Fibroblast of pulmonary artery (primary cell): Measurements from ENCODE around the gene NLRP4.

ENCODE experiments used
- DNase-seq: peaks from one replicate; pipeline ENCODE4 v3.0.0-alpha.2; 2010; ENCODE audit warnings: low read depth
- H3K4me3 ChIP-seq: replicated peaks from 2 replicates; pipeline ENCODE4 v1.5.1; 2011; ENCODE audit warnings: low read depth, mild to moderate bottlenecking, control low read depth, low read length, moderate library complexity
- CTCF ChIP-seq: IDR thresholded peaks from 2 replicates; pipeline ENCODE4 v1.5.1; 2011; ENCODE audit warnings: mild to moderate bottlenecking, control low read depth, low read length, inconsistent platforms; ENCODE audit errors: missing control alignments

NLRP4 gene

GRCh38 chr19:55855160-55855559 is 18.8 kb downstream of the NLRP4 start:
- no peak for TF ChIP-seq CTCF
- H3K4me3 ChIP-seq = no peak overlapping the region
- DNase-seq = no peak

GRCh38 chr19:55857149-55857548 is 20.8 kb downstream of the NLRP4 start:
- no peak overlapping the region for H3K4me3 ChIP-seq
- no peak for TF ChIP-seq CTCF
- no peak for DNase-seq

GRCh38 chr19:55857974-55858373 is 21.6 kb downstream of the NLRP4 start:
- no peak for DNase-seq
- TF ChIP-seq CTCF = no peak
- H3K4me3 ChIP-seq = no peak overlapping the region

- DNase-seq = no peak
- H3K4me3 ChIP-seq = no peak overlapping the region
- no peak for TF ChIP-seq CTCF
Observed at GRCh38 chr19:55858401-55858800, 22.1 kb downstream of the NLRP4 start.

GRCh38 chr19:55858969-55859368 is 22.6 kb downstream of the NLRP4 start:
- no peak overlapping the region for H3K4me3 ChIP-seq
- no peak for TF ChIP-seq CTCF
- DNase-seq = no peak

- no peak for TF ChIP-seq CTCF
- no peak overlapping the region for H3K4me3 ChIP-seq
- no peak for DNase-seq
Observed at GRCh38 chr19:55866521-55866920, 30.2 kb downstream of the NLRP4 start.

GRCh38 chr19:55867101-55867500 is 30.8 kb downstream of the NLRP4 start:
- H3K4me3 ChIP-seq = no peak overlapping the region
- TF ChIP-seq CTCF = no peak
- no peak for DNase-seq
